Subcutaneous preadipocyte (primary cell): Measurements from ENCODE around the gene S100B. TPM values are rescaled to one million over a fixed set of nuclear protein-coding genes. Genes with fewer than 3 reads are reported as not detected.

Experiments used
- total RNA-seq: library from RNA; depleted of rRNA; stranded (reverse); fragments of >200 nt; gene quantifications from 2 replicates; pipeline ENCODE4 v1.2.3, GENCODE V29; 2012

Gene S100B
- not detected in 2 replicates for total RNA-seq

DNA sequence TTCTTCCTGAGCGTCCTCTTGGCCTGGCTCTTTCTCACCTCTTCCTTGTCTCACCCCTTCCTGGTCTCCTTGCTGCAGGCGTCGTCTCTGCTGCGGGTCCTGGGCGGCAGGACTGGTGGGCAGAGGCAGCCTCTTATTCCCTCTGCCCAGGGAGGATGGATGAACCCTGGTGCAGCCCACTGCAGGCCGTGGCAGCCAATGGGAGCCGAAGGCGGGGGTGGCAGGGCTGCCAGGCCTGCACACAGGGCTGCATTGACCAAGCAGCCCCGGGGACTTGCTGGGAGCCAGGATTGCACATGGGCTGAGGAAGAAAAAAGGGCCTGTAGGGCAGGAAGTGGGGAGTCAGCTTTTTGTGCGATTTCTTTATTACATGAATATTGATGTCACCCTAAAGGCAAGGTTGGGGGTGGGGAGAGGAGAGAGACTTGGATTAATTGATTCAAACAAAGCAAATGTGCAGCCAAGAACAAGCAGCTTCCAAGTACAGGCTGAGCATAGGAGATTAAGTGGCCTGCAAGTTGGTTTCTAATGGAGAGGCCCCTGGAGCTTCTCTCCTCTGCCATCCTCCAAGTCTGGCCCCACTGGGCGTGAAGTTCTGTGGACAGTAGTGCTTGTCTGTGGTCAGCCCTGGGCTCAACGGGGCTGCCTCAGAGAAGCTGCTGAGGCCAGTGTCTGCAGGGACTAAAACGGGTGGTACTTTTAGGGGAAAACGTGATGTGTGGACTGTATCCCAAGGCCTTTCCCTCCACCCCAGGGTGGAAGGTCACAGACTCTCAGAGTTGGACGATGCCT, at the start of gene S100B:
Gene S100B, minus strand, starts transcription at position 108 of the 792 bp plus-strand sequence. CDS start 2,667 bp downstream, outside the sequence.

GRCh38 chr21:46635324-46636180, 30.7 kb upstream of the S100B start, which contains the start of gene PRMT2:
Gene PRMT2, plus strand, starts transcription at chr21:46635674. Its CDS starts 1,278 bp downstream, at chr21:46636952.

Other genes starting within 250 kb of the S100B start
- gene DIP2A, start 146.2 kb downstream of the S100B start, total RNA-seq = 26.8 and 37.3 TPM in 2 replicates
- gene PRMT2, start 30.6 kb upstream of the S100B start, total RNA-seq = 71.7 and 77.2 TPM in 2 replicates